HG03045 (cell line): ENCODE results near the gene CCL7.
"Not testable (repeated sequence)": the region's sequence is repeated elsewhere in the genome, so short reads cannot be mapped to it uniquely, and the experiment has no call there.

ENCODE experiments used
- ATAC-seq: cut with Tn5 transposase; IDR thresholded peaks from one replicate; pipeline ENCODE4 v1.9.1; 2021; ENCODE audit warnings: mild to moderate bottlenecking, moderate library complexity; ENCODE audit not compliant: unreplicated experiment

The CCL7 gene

GRCh38 chr17:34269969-34270368 lies at the start of gene CCL7:
Gene CCL7 (plus strand): TSS chr17:34270221. CDS start chr17:34270291, 70 bp downstream.
- ATAC-seq: no peak

GRCh38 chr17:34220752-34221395 lies 49.1 kb upstream of the CCL7 start:
- ATAC-seq: no peak

GRCh38 chr17:34221411-34221810 lies 48.6 kb upstream of the CCL7 start:
- ATAC-seq: no peak

GRCh38 chr17:34222722-34223497 lies 47.1 kb upstream of the CCL7 start:
- ATAC-seq: no peak

- no peak for ATAC-seq
Observed at GRCh38 chr17:34225046-34225445, 45.0 kb upstream of the CCL7 start.

- no peak for ATAC-seq
Observed at GRCh38 chr17:34226011-34226743, 43.8 kb upstream of the CCL7 start.

- ATAC-seq: no peak
Observed at GRCh38 chr17:34226744-34227034, 43.3 kb upstream of the CCL7 start.

- not testable (repeated sequence) for ATAC-seq
Observed at GRCh38 chr17:34227293-34227692, 42.7 kb upstream of the CCL7 start.

GRCh38 chr17:34227707-34228106 lies 42.3 kb upstream of the CCL7 start:
- no peak for ATAC-seq

GRCh38 chr17:34228781-34229180 lies 41.2 kb upstream of the CCL7 start:
- no peak for ATAC-seq

GRCh38 chr17:34230342-34230741 lies 39.7 kb upstream of the CCL7 start:
- ATAC-seq: no peak

GRCh38 chr17:34234616-34235015 lies 35.4 kb upstream of the CCL7 start:
- no peak for ATAC-seq

- ATAC-seq: no peak
Observed at GRCh38 chr17:34235389-34236028, 34.5 kb upstream of the CCL7 start.

GRCh38 chr17:34236281-34236892 lies 33.6 kb upstream of the CCL7 start:
- ATAC-seq: no peak

GRCh38 chr17:34237458-34237857 lies 32.6 kb upstream of the CCL7 start:
- no peak for ATAC-seq

GRCh38 chr17:34241062-34241461 lies 29.0 kb upstream of the CCL7 start:
- no peak for ATAC-seq

- no peak for ATAC-seq
Observed at GRCh38 chr17:34242587-34243363, 27.2 kb upstream of the CCL7 start.

- no peak for ATAC-seq
Observed at GRCh38 chr17:34243364-34244320, 26.4 kb upstream of the CCL7 start.

GRCh38 chr17:34245351-34245905 lies 24.6 kb upstream of the CCL7 start:
- no peak for ATAC-seq
